K562 (cell line): ENCODE measurements around the gene PLCB3. TPM values are rescaled to one million over a fixed set of nuclear protein-coding genes. Genes with fewer than 3 reads are reported as not detected.

Experiments used
- CBFA2T3 ChIP-seq: fragments of 450-650 bp; IDR thresholded peaks from 2 replicates; pipeline ENCODE4 v1.6.1; 2017
- CBX3 ChIP-seq, 2 experiments: IDR thresholded peaks; 1 replicate in 1 of 2; 2 replicates in 1 of 2; pipeline ENCODE4 v1.6.1; 2012; ENCODE audit warnings: inconsistent platforms in 2 of 2, low read length in 2 of 2, borderline replicate concordance in 1 of 2, control low read depth in 1 of 2
- CSDE1 ChIP-seq, 2 experiments: fragments of 450-650 bp; IDR thresholded peaks; 2 replicates each; pipeline ENCODE4 v1.6.1; 2016; ENCODE audit warnings: mild to moderate bottlenecking in 1 of 2
- CTBP1 ChIP-seq: fragments of 450-650 bp; IDR thresholded peaks from 2 replicates; pipeline ENCODE4 v1.6.1; 2016; ENCODE audit warnings: borderline replicate concordance
- EHMT2 ChIP-seq: fragments of 450-650 bp; IDR thresholded peaks from 2 replicates; pipeline ENCODE4 v1.6.1; 2018; ENCODE audit warnings: antibody characterized with exemption
- GATAD2B ChIP-seq: fragments of 450-650 bp; IDR thresholded peaks from 2 replicates; pipeline ENCODE4 v1.6.1; 2017; ENCODE audit warnings: mild to moderate bottlenecking, borderline replicate concordance
- HMG20B ChIP-seq: fragments of 250-450 bp; sonication (Bioruptor Pico); IDR thresholded peaks from 2 replicates; pipeline ENCODE4 v1.5.0; 2021; ENCODE audit warnings: mild to moderate bottlenecking
- KDM2B ChIP-seq: fragments of 250-450 bp; sonication (Bioruptor Pico); IDR thresholded peaks from 2 replicates; pipeline ENCODE4 v1.8.0; 2021; ENCODE audit warnings: mild to moderate bottlenecking, moderate library complexity
- MCM3 ChIP-seq: fragments of 450-650 bp; IDR thresholded peaks from 2 replicates; pipeline ENCODE4 v1.6.1; 2016
- MLX ChIP-seq, 2 experiments: fragments of 450-650 bp in 1 of 2; sonication (generic) in 1 of 2; formaldehyde crosslinking; conservative IDR thresholded peaks; 2 replicates each; pipeline versions ENCODE4 v1.4.0 to v1.8.1; 2020 to 2022; ENCODE audit warnings: mild to moderate bottlenecking in 1 of 2, missing genetic modification reagents in 1 of 2
- NBN ChIP-seq: fragments of 450-650 bp; IDR thresholded peaks from 2 replicates; pipeline ENCODE4 v1.6.1; 2016; ENCODE audit warnings: low read depth, mild to moderate bottlenecking
- POLR2A ChIP-seq: fragments of 450-650 bp; conservative IDR thresholded peaks from 2 replicates; pipeline ENCODE4 v1.6.1; 2016
- PTTG1 ChIP-seq: fragments of 450-650 bp; IDR thresholded peaks from 2 replicates; pipeline ENCODE4 v1.6.1; 2016; ENCODE audit warnings: low read depth, mild to moderate bottlenecking, missing genetic modification characterization, missing compliant biosample characterization
- RBM34 ChIP-seq: fragments of 200-400 bp; formaldehyde crosslinking; IDR thresholded peaks from 2 replicates; pipeline ENCODE4 v1.6.1; 2018; ENCODE audit warnings: low read length, borderline replicate concordance; ENCODE audit not compliant: insufficient read depth
- SFPQ ChIP-seq: fragments of 200-400 bp; formaldehyde crosslinking; IDR thresholded peaks from 2 replicates; pipeline ENCODE4 v1.6.1; 2017; ENCODE audit warnings: mild to moderate bottlenecking, low read depth, low read length, moderate library complexity
- XRCC3 ChIP-seq: fragments of 450-650 bp; IDR thresholded peaks from 2 replicates; pipeline ENCODE4 v1.6.1; 2017; ENCODE audit warnings: mild to moderate bottlenecking, moderate library complexity
- ZNF263 ChIP-seq: sonication (generic); formaldehyde crosslinking; IDR thresholded peaks from 2 replicates; pipeline ENCODE4 v1.8.0; 2022; ENCODE audit warnings: mild to moderate bottlenecking, missing genetic modification reagents, borderline replicate concordance
- ZNF316 ChIP-seq: fragments of 450-650 bp; IDR thresholded peaks from 2 replicates; pipeline ENCODE4 v1.6.1; 2016
- ZNF507 ChIP-seq: conservative IDR thresholded peaks from 2 replicates; pipeline ENCODE4 v1.6.1; 2017; ENCODE audit warnings: missing genetic modification characterization, missing compliant biosample characterization
- ZNF592 ChIP-seq: fragments of 450-650 bp; IDR thresholded peaks from 2 replicates; pipeline ENCODE4 v1.6.1; 2017; ENCODE audit warnings: antibody characterized with exemption, mild to moderate bottlenecking
- ZNF740 ChIP-seq, 3 experiments: fragments of 200-800 bp in 1 of 3; sonication (Bioruptor generic) in 1 of 3; sonication (generic) in 1 of 3; formaldehyde crosslinking in 1 of 3; IDR thresholded peaks; 2 replicates each; pipeline versions ENCODE4 v1.6.1 to v1.8.0; 2016 to 2022; ENCODE audit warnings: mild to moderate bottlenecking in 2 of 3, missing compliant biosample characterization in 2 of 3, missing genetic modification characterization in 2 of 3, missing genetic modification reagents in 1 of 3
- polyA plus RNA-seq, 8 experiments: library from polyadenylated mRNA; depleted of rRNA in 4 of 8; stranded (reverse) in 5 of 8; unstranded in 3 of 8; fragments of >200 nt; fragmentation: Nextera tagmentation in 2 of 8; fragmentation: Illumina TruSeq in 1 of 8; extraction: Ambion mirVana in 2 of 8; extraction: Trizol in 1 of 8; gene quantifications; 2 replicates each; pipeline versions ENCODE4 v1.2.1 to v1.2.3, GENCODE V29; 2011 to 2014; ENCODE audit warnings: inconsistent platforms in 1 of 8, missing spikeins in 1 of 8
- total RNA-seq, 7 experiments: library from RNA; depleted of rRNA in 6 of 7; stranded (reverse); fragments of >200 nt in 6 of 7; fragmentation: Illumina TruSeq in 2 of 7; extraction: Trizol in 2 of 7; gene quantifications; 2 replicates each; pipeline versions ENCODE4 v1.2.1 to v1.2.3, GENCODE V29; 2011 to 2021; ENCODE audit warnings: low replicate concordance in 1 of 7

Gene PLCB3
- total and polyA plus RNA-seq, 9 of the 15 experiments (the other 6 are each of a cell fraction or from before 2014, with no cell fraction given): 0.31 to 44.8 (median 14.6) TPM

- TF ChIP-seq CTBP1 (no peak), ZNF507 (tag) (no peak), MCM3 (no peak), HMG20B (CRISPR knock-in tag) (no peak), KDM2B (CRISPR knock-in tag) (no peak), NBN (no peak), ZNF316 (no peak), EHMT2 (no peak), RBM34 (no peak), ZNF740 (CRISPR knock-in tag; IDR thresholded peaks at IDR 0.05) (no peak), ZNF740 (tag; IDR thresholded peaks at IDR 0.05) (peak in 1 of 2 experiments; percentile 44; a peak in 1 of 4 replicates), CSDE1 (IDR thresholded peaks at IDR 0.05) (no peak), MLX (CRISPR knock-in tag; conservative IDR thresholded peaks at IDR 0.05) (no peak), ZNF592 (peak; percentile 63; the same call in 1 of the 2 replicates), SFPQ (no peak), ZNF263 (CRISPR knock-in tag) (no peak), CBFA2T3 (no peak), CBX3 (IDR thresholded peaks at IDR 0.05; ENCODE audit: borderline replicate concordance in 1 of 2, low read length in 2 of 2) (no peak), POLR2A (peak; percentile 77), PTTG1 (tag) (no peak), GATAD2B (no peak; the same call in 1 of the 2 replicates), XRCC3 (no peak)
Observed at GRCh38 chr11:64269540-64270220, 18.4 kb downstream of the PLCB3 start (continued).
